Peyer's patch (tissue), 4 donors: ENCODE data around the gene LHX4.

Source experiments
- POLR2A ChIP-seq, 2 donors: fragments of 450-650 bp; IDR thresholded peaks; one replicate each; pipeline ENCODE4 v1.5.1; 2017; ENCODE audit warnings: antibody characterized with exemption in 2 of 2, mild to moderate bottlenecking in 2 of 2, moderate library complexity in 2 of 2
- TF ChIP-seq, protein P1 (sequence below), 6 experiments: fragments of 450-650 bp in 4 of 6; fragments of 200-600 bp in 2 of 6; sonication (generic) in 1 of 6; IDR thresholded peaks; one replicate each; pipeline ENCODE4 v1.5.1; 2017 to 2019; ENCODE audit warnings: antibody characterized with exemption in 6 of 6, mild to moderate bottlenecking in 3 of 6, moderate library complexity in 1 of 6

DNA sequence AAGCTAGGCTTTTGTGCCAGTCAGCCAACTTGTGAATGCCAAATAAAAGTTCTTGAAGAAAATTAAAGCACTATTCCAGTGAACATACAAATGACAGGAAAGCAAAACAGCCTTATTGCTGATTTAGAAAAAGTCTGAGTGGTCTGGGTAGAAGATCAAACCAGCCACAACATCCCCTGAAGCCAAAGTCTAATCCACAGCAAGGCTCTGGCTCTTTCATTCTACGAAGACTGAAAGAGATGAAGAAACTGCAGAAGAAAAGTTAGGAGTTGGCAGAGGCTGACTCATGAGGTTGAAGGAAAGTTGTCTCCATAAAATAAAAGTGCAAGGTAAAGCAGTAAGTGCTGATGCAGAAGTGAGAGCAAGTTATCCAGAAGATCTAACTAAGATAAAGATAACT is 65.9 kb downstream of the LHX4 start:
- TF ChIP-seq POLR2A (IDR thresholded peaks at IDR 0.05): no peak
- TF ChIP-seq, protein P1, sequence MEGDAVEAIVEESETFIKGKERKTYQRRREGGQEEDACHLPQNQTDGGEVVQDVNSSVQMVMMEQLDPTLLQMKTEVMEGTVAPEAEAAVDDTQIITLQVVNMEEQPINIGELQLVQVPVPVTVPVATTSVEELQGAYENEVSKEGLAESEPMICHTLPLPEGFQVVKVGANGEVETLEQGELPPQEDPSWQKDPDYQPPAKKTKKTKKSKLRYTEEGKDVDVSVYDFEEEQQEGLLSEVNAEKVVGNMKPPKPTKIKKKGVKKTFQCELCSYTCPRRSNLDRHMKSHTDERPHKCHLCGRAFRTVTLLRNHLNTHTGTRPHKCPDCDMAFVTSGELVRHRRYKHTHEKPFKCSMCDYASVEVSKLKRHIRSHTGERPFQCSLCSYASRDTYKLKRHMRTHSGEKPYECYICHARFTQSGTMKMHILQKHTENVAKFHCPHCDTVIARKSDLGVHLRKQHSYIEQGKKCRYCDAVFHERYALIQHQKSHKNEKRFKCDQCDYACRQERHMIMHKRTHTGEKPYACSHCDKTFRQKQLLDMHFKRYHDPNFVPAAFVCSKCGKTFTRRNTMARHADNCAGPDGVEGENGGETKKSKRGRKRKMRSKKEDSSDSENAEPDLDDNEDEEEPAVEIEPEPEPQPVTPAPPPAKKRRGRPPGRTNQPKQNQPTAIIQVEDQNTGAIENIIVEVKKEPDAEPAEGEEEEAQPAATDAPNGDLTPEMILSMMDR (IDR thresholded peaks at IDR 0.05): no peak
